ENCODE results near the gene OPCML. TPM values are rescaled to one million over a fixed set of nuclear protein-coding genes. Genes with fewer than 3 reads are reported as not detected.

Gene OPCML
- total and polyA plus RNA-seq, 2 donors (not counting 1 experiment from before 2014, with no cell fraction given): not detected

DNA sequence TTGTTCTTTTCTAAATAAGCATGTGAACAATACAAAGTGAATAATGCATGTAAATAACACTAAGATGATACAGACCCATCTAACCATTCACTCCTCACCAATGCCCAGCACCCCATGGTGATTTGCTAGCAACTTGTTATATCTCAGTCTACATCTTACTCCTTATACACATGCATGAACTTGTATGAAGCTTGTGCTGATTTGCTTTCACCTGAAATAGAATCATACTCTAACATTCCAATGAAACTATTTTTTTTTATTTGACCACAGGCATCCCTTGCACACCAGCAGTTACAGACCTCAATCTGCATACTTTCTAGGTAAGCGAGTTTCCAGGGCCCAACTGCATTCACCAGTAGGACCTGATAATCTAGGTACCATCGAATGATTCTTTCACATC lies 873.6 kb downstream of the OPCML start:
- Histone ChIP-seq H4K20me1 (ENCODE audit: control insufficient read depth, insufficient read depth, low read length, poor library complexity, severe bottlenecking) (no peaks in the 10 kb centered on the region), H3K79me2 (ENCODE audit: control insufficient read depth, insufficient read depth, low read length) (no peaks in the 10 kb centered on the region), H3K9me3 (ENCODE audit: control extremely low read depth in 1 of 3, control insufficient read depth in 2 of 3, insufficient read depth in 1 of 3, low read length in 2 of 3) (peaks cover 0 to 9% (median 0%) of the 10 kb centered on the region in 3 donors), H3K27ac (ENCODE audit: low read length in 2 of 2) (no peak overlapping the region), H3K4me1 (ENCODE audit: control insufficient read depth in 2 of 2, insufficient read depth in 2 of 2, low read length in 2 of 2) (no peaks in the 10 kb centered on the region), H3K4me2 (replicated peaks; ENCODE audit: low read depth, low read length, poor library complexity, severe bottlenecking) (no peak overlapping the region), H3K9ac (ENCODE audit: low read length) (no peak overlapping the region), H3K4me3 (ENCODE audit: control extremely low read depth in 1 of 5, extremely low read depth in 1 of 5, insufficient read depth in 1 of 5, low read depth in 2 of 5, low read length in 4 of 5) (no peak overlapping the region), H3K27me3 (replicated peaks in 1 of 4; ENCODE audit: control extremely low read depth in 1 of 4, control insufficient read depth in 3 of 4, insufficient read depth in 4 of 4, low read length in 3 of 4) (no peaks in the 10 kb centered on the region), H3K36me3 (replicated peaks in 1 of 2; ENCODE audit: control extremely low read depth in 1 of 2, control insufficient read depth in 1 of 2, extremely low read depth in 1 of 2, insufficient read depth in 2 of 2, low read length in 1 of 2) (no peaks in the 10 kb centered on the region), H2AFZ (ENCODE audit: insufficient read depth, low read depth, low read length, poor library complexity, severe bottlenecking) (no peak overlapping the region)
- H3K27ac Mint-ChIP-seq: no peak overlapping the region
- H3K9me3 Mint-ChIP-seq (ENCODE audit: insufficient read depth): no peaks in the 10 kb centered on the region
- intact Hi-C loops (cut with micrococcal nuclease): no loop called here
- H3K27me3 Mint-ChIP-seq: no peaks in the 10 kb centered on the region
- H3K4me3 Mint-ChIP-seq: no peak overlapping the region
- CTCF ChIA-PET: no interaction called here
- no peak for TF ChIP-seq EZH2 (IDR thresholded peaks at IDR 0.05; ENCODE audit: borderline replicate concordance, insufficient read depth, low read depth, low read length, poor library complexity, severe bottlenecking)
- TF ChIP-seq, protein P1, sequence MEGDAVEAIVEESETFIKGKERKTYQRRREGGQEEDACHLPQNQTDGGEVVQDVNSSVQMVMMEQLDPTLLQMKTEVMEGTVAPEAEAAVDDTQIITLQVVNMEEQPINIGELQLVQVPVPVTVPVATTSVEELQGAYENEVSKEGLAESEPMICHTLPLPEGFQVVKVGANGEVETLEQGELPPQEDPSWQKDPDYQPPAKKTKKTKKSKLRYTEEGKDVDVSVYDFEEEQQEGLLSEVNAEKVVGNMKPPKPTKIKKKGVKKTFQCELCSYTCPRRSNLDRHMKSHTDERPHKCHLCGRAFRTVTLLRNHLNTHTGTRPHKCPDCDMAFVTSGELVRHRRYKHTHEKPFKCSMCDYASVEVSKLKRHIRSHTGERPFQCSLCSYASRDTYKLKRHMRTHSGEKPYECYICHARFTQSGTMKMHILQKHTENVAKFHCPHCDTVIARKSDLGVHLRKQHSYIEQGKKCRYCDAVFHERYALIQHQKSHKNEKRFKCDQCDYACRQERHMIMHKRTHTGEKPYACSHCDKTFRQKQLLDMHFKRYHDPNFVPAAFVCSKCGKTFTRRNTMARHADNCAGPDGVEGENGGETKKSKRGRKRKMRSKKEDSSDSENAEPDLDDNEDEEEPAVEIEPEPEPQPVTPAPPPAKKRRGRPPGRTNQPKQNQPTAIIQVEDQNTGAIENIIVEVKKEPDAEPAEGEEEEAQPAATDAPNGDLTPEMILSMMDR (IDR thresholded peaks at IDR 0.05): no peak
- DNase-seq: no peak
- H3K4me1 Mint-ChIP-seq: no peaks in the 10 kb centered on the region
- WGBS (ENCODE audit: insufficient coverage): no CpG with 5 or more reads among the region's 2 CpGs
- POLR2A ChIA-PET: no interaction called here
- no peak for ATAC-seq (ENCODE audit: low read depth)

DNA sequence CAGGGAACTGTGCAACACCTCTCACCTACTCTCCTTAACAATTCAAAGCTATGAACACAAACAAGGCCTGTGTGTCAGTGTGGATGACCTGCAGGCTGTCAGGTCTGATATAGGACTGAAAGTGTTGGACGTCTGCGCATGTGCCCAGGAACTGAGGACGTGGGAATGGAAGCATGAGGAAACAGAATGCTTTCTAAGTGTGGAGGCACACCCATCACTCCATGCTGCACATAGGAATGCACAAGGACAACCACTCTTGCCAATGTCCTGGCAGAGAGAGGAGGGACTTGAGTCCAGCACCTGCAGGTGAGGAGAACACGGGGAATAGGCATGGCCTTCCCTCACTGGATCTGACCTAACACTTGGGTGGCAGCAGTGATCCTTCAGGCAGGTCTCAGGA lies 874.3 kb downstream of the OPCML start:
- Mint-ChIP-seq H3K9me3 (ENCODE audit: insufficient read depth) (no peaks in the 10 kb centered on the region), H3K4me3 (no peak overlapping the region), H3K4me1 (no peaks in the 10 kb centered on the region), H3K27ac (no peak overlapping the region), H3K27me3 (no peaks in the 10 kb centered on the region)
- Histone ChIP-seq H3K9ac (ENCODE audit: low read length) (no peak overlapping the region), H3K4me2 (replicated peaks; ENCODE audit: low read depth, low read length, poor library complexity, severe bottlenecking) (no peak overlapping the region), H2AFZ (ENCODE audit: insufficient read depth, low read depth, low read length, poor library complexity, severe bottlenecking) (no peak overlapping the region), H3K36me3 (replicated peaks in 1 of 2; ENCODE audit: control extremely low read depth in 1 of 2, control insufficient read depth in 1 of 2, extremely low read depth in 1 of 2, insufficient read depth in 2 of 2, low read length in 1 of 2) (no peaks in the 10 kb centered on the region), H3K27ac (ENCODE audit: low read length in 2 of 2) (no peak overlapping the region), H3K79me2 (ENCODE audit: control insufficient read depth, insufficient read depth, low read length) (no peaks in the 10 kb centered on the region), H3K27me3 (replicated peaks in 1 of 4; ENCODE audit: control extremely low read depth in 1 of 4, control insufficient read depth in 3 of 4, insufficient read depth in 4 of 4, low read length in 3 of 4) (no peaks in the 10 kb centered on the region), H3K4me1 (ENCODE audit: control insufficient read depth in 2 of 2, insufficient read depth in 2 of 2, low read length in 2 of 2) (no peaks in the 10 kb centered on the region), H4K20me1 (ENCODE audit: control insufficient read depth, insufficient read depth, low read length, poor library complexity, severe bottlenecking) (no peaks in the 10 kb centered on the region), H3K4me3 (ENCODE audit: control extremely low read depth in 1 of 5, extremely low read depth in 1 of 5, insufficient read depth in 1 of 5, low read depth in 2 of 5, low read length in 4 of 5) (no peak overlapping the region), H3K9me3 (ENCODE audit: control extremely low read depth in 1 of 3, control insufficient read depth in 2 of 3, insufficient read depth in 1 of 3, low read length in 2 of 3) (peaks cover 0 to 15% (median 0%) of the 10 kb centered on the region in 3 donors)
- TF ChIP-seq, protein P1 (IDR thresholded peaks at IDR 0.05): no peak
- TF ChIP-seq EZH2 (IDR thresholded peaks at IDR 0.05; ENCODE audit: borderline replicate concordance, insufficient read depth, low read depth, low read length, poor library complexity, severe bottlenecking): no peak
- DNase-seq (no peak), ATAC-seq (ENCODE audit: low read depth) (no peak)
- ChIA-PET CTCF (no interaction called here), POLR2A (no interaction called here)
- intact Hi-C loops (cut with micrococcal nuclease): no loop called here
- WGBS (ENCODE audit: insufficient coverage): 81% methylated on average over 1 of the region's 4 CpGs
